Body of pancreas (tissue), 4 donors: ENCODE data around the gene SLC8A2.

Source experiments
- CTCF ChIP-seq, 7 experiments: fragments of 450-650 bp in 4 of 7; fragments of 200-600 bp in 3 of 7; sonication (generic) in 3 of 7; IDR thresholded peaks; one replicate each; pipeline ENCODE4 v1.5.1; 2016 to 2019; ENCODE audit warnings: antibody characterized with exemption in 7 of 7
- POLR2A ChIP-seq, 3 donors: fragments of 450-650 bp; IDR thresholded peaks; one replicate each; pipeline ENCODE4 v1.6.1; 2016; ENCODE audit warnings: antibody characterized with exemption in 3 of 3, mild to moderate bottlenecking in 2 of 3

GRCh38 chr19:47398707-47399597, 72.7 kb downstream of the SLC8A2 start:
- TF ChIP-seq CTCF (IDR thresholded peaks at IDR 0.05) (no peak), POLR2A (IDR thresholded peaks at IDR 0.05) (no peak)
